Measurements from ENCODE around the gene ANTKMT.

- TF ChIP-seq CTCF (IDR thresholded peaks at IDR 0.05) (no peak), REST (IDR thresholded peaks at IDR 0.05; ENCODE audit: insufficient read depth in 1 of 2, low read depth in 2 of 2, low read length in 1 of 2) (no peak), POLR2AphosphoS5 (IDR thresholded peaks at IDR 0.05; ENCODE audit: low read depth, low read length) (no peak)
Observed at GRCh38 chr16:677316-678190, 43.4 kb upstream of the ANTKMT start.

Data from Panc1 (cell line).